Measurements from ENCODE around the gene WNT1.

Gene WNT1

DNA sequence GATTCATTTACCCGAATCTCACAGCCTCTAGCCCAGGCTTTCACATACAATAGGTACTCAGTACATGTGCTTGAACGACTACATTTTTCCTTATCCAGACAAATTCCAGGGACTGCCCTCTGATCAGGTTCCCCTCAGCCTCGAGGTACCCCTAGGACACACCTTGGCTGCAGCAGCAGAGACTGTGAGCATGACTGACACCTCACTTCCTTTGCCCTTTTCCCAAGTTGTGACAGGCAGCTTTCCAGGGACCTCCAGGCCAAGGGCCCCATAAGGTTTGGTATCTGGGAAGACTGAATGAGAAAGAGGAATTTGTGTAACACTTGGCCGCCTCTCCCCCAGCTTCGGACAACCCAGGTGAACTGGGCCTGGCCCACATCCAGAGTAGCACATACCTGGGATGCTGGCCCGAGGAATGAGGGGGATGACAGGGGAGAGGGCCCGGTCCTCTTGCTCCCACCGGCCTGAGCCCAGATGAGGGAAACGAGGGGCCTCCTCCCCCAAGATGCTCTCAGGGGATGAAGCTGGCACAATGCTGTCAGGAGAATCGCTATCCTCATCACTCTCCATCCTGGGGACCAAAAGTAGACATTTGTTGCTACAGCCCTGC is 50.6 kb downstream of the WNT1 start:
- DNase-seq (ENCODE audit: low read depth) = no peak

GRCh38 chr12:49030119-49030518 is 52.0 kb downstream of the WNT1 start:
- DNase-seq (ENCODE audit: low read depth) = no peak

DNA sequence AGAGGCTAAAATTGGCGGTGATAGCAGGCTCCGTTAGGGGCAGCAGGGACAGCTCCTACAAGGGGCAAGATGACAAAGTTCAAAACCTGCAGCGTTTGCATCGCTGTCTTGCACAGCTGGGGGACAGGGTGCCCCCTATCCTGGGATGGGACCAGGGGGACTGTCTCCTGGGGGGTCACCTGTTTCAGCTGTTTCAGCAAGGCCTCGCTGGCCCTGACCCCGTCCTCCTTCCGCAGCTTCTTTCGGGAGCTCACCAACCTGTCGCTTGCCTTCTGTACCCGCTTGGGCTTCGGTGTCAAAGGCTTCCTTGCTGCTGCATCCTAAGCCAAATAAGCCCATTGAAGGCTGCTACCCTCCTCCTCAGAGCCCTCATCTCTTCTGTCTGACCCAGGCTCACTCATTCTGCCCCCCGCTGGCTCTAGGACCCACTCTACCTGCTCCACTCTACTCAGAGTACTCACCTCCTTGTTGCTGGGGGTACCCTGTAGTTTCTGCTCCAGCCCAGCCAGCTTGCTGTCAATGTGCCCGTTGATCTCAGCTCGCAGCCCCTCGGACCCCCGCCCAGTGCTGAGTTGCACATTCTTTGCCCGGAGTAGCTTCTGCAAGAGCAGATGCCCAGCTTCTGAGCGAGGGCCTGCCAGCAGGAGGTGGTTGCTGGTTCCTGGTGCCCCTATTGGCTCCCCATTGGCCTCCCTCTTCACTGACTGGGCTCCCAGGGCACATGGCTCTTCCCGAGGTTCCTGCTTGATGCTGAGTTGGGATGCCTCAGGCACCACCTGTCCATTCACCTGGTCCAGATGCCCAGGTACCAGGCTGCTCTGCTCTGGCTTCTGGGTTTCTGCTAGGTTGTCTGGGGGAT is 52.8 kb downstream of the WNT1 start:
- no peak for DNase-seq (ENCODE audit: low read depth)

GRCh38 chr12:49031573-49032161 is 53.5 kb downstream of the WNT1 start:
- DNase-seq (ENCODE audit: low read depth) = no peak
